Immature natural killer cell (primary cell): ENCODE measurements around the gene CYSLTR2. TPM values are rescaled to one million over a fixed set of nuclear protein-coding genes. Genes with fewer than 3 reads are reported as not detected.
"Not testable (repeated sequence)": the region's sequence is repeated elsewhere in the genome, so short reads cannot be mapped to it uniquely, and the experiment has no call there.

Experiments used
- DNase-seq, 3 donors: peaks; one replicate each; pipeline ENCODE4 v3.0.0; 2022; ENCODE audit warnings: mixed read lengths in 1 of 3
- H3K27ac Mint-ChIP-seq, 6 donors: one replicate each; pipeline ENCODE4 v1.8.0; 2020; ENCODE audit warnings: mixed read lengths in 6 of 6, mild to moderate bottlenecking in 5 of 6, inconsistent platforms in 4 of 6, moderate library complexity in 3 of 6
- H3K27me3 Mint-ChIP-seq, 3 donors: one replicate each; pipeline ENCODE4 v1.8.0; 2020 to 2021; ENCODE audit warnings: low read depth in 3 of 3, mild to moderate bottlenecking in 3 of 3, mixed read lengths in 3 of 3, moderate library complexity in 3 of 3, inconsistent platforms in 1 of 3
- H3K36me3 Mint-ChIP-seq, 3 donors: one replicate each; pipeline ENCODE4 v1.8.0; 2020; ENCODE audit warnings: mixed read lengths in 3 of 3, inconsistent platforms in 2 of 3, mild to moderate bottlenecking in 2 of 3
- H3K4me1 Mint-ChIP-seq, 2 donors: one replicate each; pipeline ENCODE4 v1.8.0; 2020; ENCODE audit warnings: inconsistent platforms in 2 of 2, mild to moderate bottlenecking in 2 of 2, mixed read lengths in 2 of 2, moderate library complexity in 1 of 2
- H3K4me3 Mint-ChIP-seq, 5 donors: one replicate each; pipeline ENCODE4 v1.8.0; 2020; ENCODE audit warnings: mild to moderate bottlenecking in 5 of 5, mixed read lengths in 5 of 5, inconsistent platforms in 3 of 5, moderate library complexity in 3 of 5
- H3K9me3 Mint-ChIP-seq, 6 donors: one replicate each; pipeline ENCODE4 v1.8.0; 2020; ENCODE audit warnings: mild to moderate bottlenecking in 6 of 6, mixed read lengths in 6 of 6, inconsistent platforms in 4 of 6, moderate library complexity in 3 of 6
- polyA plus RNA-seq, 3 donors: library from polyadenylated mRNA; unstranded; fragments of 300-500 nt; fragmentation: Illumina TruSeq; gene quantifications; one replicate each; pipeline ENCODE4 v1.2.3, GENCODE V29; 2021

Gene CYSLTR2
- polyA plus RNA-seq, 3 donors from 2014 or later, result 2.0 to 2.1 TPM; not detected in 1

DNA sequence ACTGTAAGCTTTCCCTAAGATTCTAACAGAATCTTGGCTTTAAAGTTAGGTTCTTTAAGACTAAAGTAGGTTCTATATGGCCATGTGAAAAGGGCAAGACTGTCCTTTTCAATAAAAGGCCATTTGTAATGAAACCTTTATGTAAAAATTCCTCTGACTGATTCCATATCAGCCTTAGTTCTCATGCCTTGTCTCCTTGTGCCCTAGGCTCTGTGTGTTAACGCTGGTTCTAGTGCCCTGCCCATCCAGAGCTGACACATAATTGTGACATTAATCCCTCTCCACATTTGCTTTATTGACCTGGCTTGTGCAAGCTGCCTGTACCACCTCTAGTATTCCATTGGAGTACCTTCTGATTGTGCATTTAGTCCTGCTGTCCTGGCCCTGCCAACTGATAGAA, 28.2 kb downstream of the CYSLTR2 start:
- DNase-seq, result no peak
- peaks cover 0 to 8% (median 0%) of the 10 kb centered on the region in 3 donors for H3K36me3 Mint-ChIP-seq
- H3K27me3 Mint-ChIP-seq, result peaks cover 0 to 5% (median 0%) of the 10 kb centered on the region in 3 donors
- no peaks in the 10 kb centered on the region for H3K9me3 Mint-ChIP-seq
- H3K4me1 Mint-ChIP-seq, result peaks cover 23 to 24% of the 10 kb centered on the region in 2 donors
- no peak overlapping the region for H3K4me3 Mint-ChIP-seq
- no peak overlapping the region for H3K27ac Mint-ChIP-seq

- Mint-ChIP-seq H3K4me1 (peaks cover 18 to 19% of the 10 kb centered on the region in 2 donors), H3K9me3 (no peaks in the 10 kb centered on the region), H3K27me3 (peaks cover 0 to 5% (median 0%) of the 10 kb centered on the region in 3 donors), H3K27ac (no peak overlapping the region), H3K36me3 (peaks cover 0 to 8% (median 0%) of the 10 kb centered on the region in 3 donors), H3K4me3 (no peak overlapping the region)
- no peak for DNase-seq
These were observed 28.7 kb downstream of the CYSLTR2 start for GRCh38 chr13:48682436-48682835.

- peaks cover 0 to 2% of the 10 kb centered on the region in 2 donors for H3K4me1 Mint-ChIP-seq
- no peak overlapping the region for H3K4me3 Mint-ChIP-seq
- H3K9me3 Mint-ChIP-seq, result peaks cover 0 to 4% (median 1%) of the 10 kb centered on the region in 6 donors
- no peak overlapping the region for H3K27ac Mint-ChIP-seq
- H3K36me3 Mint-ChIP-seq, result peaks cover 0 to 19% (median 13%) of the 10 kb centered on the region in 3 donors
- H3K27me3 Mint-ChIP-seq, result no peaks in the 10 kb centered on the region
- DNase-seq, result no peak
These were observed 33.0 kb downstream of the CYSLTR2 start for GRCh38 chr13:48686636-48687210.

DNA sequence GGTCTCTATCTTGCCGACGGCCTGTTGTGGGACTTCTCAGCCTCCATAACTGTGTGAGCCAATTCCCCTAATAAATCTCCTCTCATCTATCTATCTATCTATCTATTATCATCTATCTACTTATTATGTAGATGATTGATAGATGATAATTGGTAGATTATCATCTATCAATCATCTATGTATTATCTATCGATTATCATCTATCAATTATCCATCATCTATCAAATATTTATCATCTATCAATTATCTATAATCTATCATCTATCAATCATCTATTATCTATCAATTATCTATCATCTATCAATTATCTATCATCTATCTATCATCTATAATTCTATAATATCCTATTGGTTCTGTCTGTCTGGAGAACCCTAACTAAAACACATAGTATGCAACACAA, 33.5 kb downstream of the CYSLTR2 start:
- H3K9me3 Mint-ChIP-seq, result peaks cover 0 to 4% (median 1%) of the 10 kb centered on the region in 6 donors
- peaks cover 0 to 2% of the 10 kb centered on the region in 2 donors for H3K4me1 Mint-ChIP-seq
- no peaks in the 10 kb centered on the region for H3K27me3 Mint-ChIP-seq
- H3K4me3 Mint-ChIP-seq, result no peak overlapping the region
- peaks cover 0 to 19% (median 13%) of the 10 kb centered on the region in 3 donors for H3K36me3 Mint-ChIP-seq
- H3K27ac Mint-ChIP-seq, result no peak overlapping the region
- DNase-seq, result no peak

DNA sequence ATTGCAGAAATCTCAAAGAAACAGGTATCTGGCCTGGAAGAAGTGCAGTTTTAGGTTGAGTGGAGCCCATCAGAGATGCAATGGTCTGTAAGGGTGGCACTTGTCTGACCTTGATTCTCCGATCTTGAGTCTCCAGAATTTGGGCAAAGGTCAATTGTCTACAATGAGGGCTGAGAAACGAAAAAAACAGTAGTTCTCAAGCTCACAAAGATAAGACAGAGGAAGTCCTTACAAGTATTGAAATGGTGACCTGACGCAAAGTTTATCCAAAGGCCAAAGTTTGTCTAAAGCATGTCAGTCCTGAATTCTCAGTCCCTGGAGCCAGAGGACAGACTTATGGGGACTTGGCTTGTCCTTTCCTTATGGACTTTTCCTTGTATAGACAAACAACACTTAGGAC, 40.3 kb downstream of the CYSLTR2 start:
- DNase-seq, result no peak
- Mint-ChIP-seq H3K4me1 (no peaks in the 10 kb centered on the region), H3K9me3 (peaks cover 0 to 4% (median 0%) of the 10 kb centered on the region in 6 donors), H3K27me3 (peaks cover 0 to 5% (median 2%) of the 10 kb centered on the region in 3 donors), H3K36me3 (peaks cover 7 to 40% (median 18%) of the 10 kb centered on the region in 3 donors), H3K4me3 (no peak overlapping the region), H3K27ac (no peak overlapping the region)

DNA sequence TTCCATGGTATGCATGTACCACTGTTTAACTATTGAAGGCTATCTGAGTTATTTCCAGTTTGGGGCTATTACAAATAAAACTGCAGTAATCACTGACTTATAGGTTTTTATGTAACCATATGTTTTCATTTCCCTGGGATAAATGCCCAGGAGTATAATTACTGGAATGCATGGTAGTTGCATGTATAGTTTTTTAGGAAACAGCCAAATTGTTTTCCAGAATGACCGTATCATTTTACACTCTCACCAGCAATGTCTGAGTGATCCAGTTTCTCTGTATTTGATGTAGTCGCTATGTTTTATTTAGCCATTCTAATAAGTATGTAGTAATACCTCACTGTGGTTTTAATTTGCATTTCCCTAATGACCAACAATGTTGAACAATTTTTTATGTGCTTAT, 42.0 kb downstream of the CYSLTR2 start:
- no peak for DNase-seq
- Mint-ChIP-seq H3K36me3 (peaks cover 7 to 40% (median 21%) of the 10 kb centered on the region in 3 donors), H3K27me3 (peaks cover 0 to 5% (median 5%) of the 10 kb centered on the region in 3 donors), H3K4me1 (no peaks in the 10 kb centered on the region), H3K4me3 (no peak overlapping the region), H3K9me3 (no peaks in the 10 kb centered on the region), H3K27ac (no peak overlapping the region)

GRCh38 chr13:48696676-48697075, 42.9 kb downstream of the CYSLTR2 start:
- H3K36me3 Mint-ChIP-seq, result peaks cover 7 to 43% (median 25%) of the 10 kb centered on the region in 3 donors
- DNase-seq, H3K9me3 Mint-ChIP-seq, H3K27me3 Mint-ChIP-seq, H3K4me3 Mint-ChIP-seq, H3K27ac Mint-ChIP-seq, H3K4me1 Mint-ChIP-seq: not testable (repeated sequence)

DNA sequence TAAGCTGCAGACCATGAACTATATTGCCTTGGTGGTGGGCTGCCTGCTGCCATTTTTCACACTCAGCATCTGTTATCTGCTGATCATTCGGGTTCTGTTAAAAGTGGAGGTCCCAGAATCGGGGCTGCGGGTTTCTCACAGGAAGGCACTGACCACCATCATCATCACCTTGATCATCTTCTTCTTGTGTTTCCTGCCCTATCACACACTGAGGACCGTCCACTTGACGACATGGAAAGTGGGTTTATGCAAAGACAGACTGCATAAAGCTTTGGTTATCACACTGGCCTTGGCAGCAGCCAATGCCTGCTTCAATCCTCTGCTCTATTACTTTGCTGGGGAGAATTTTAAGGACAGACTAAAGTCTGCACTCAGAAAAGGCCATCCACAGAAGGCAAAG, 53.7 kb downstream of the CYSLTR2 start:
- Mint-ChIP-seq H3K4me3 (peak overlapping the region; percentile 45 to 62 (median 58)), H3K9me3 (peaks cover 0 to 11% (median 5%) of the 10 kb centered on the region in 6 donors), H3K27me3 (peaks cover 2 to 7% (median 3%) of the 10 kb centered on the region in 3 donors), H3K27ac (peak overlapping the region; percentile 68 to 85 (median 82)), H3K36me3 (peaks cover 0 to 17% (median 16%) of the 10 kb centered on the region in 3 donors), H3K4me1 (peaks cover 64 to 88% of the 10 kb centered on the region in 2 donors)
- DNase-seq, result peak; percentile 67 to 73 (median 70)

DNA sequence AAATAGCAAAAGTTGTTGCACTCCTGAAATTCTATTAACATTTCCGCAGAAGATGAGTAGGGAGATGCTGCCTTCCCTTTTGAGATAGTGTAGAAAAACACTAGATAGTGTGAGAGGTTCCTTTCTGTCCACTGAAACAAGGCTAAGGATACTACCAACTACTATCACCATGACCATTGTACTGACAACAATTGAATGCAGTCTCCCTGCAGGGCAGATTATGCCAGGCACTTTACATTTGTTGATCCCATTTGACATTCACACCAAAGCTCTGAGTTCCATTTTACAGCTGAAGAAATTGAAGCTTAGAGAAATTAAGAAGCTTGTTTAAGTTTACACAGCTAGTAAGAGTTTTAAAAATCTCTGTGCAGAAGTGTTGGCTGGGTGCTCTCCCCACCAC, 55.0 kb downstream of the CYSLTR2 start:
- Mint-ChIP-seq H3K36me3 (peaks cover 0 to 17% (median 16%) of the 10 kb centered on the region in 3 donors), H3K4me1 (peaks cover 60 to 81% of the 10 kb centered on the region in 2 donors), H3K27me3 (peaks cover 3 to 7% (median 4%) of the 10 kb centered on the region in 3 donors), H3K4me3 (peak overlapping the region; percentile 16 to 58 (median 45)), H3K9me3 (peaks cover 0 to 11% (median 5%) of the 10 kb centered on the region in 6 donors), H3K27ac (peak overlapping the region; percentile 18 to 85 (median 73))
- no peak for DNase-seq

GRCh38 chr13:48709213-48709612, 55.5 kb downstream of the CYSLTR2 start:
- Mint-ChIP-seq H3K9me3 (peaks cover 0 to 11% (median 5%) of the 10 kb centered on the region in 6 donors), H3K27ac (peak overlapping the region; percentile 58 to 85 (median 73)), H3K4me3 (peak overlapping the region; percentile 16 to 58 (median 45)), H3K36me3 (peaks cover 0 to 17% (median 16%) of the 10 kb centered on the region in 3 donors), H3K27me3 (peaks cover 3 to 7% (median 4%) of the 10 kb centered on the region in 3 donors), H3K4me1 (peaks cover 60 to 79% of the 10 kb centered on the region in 2 donors)
- DNase-seq, result no peak

DNA sequence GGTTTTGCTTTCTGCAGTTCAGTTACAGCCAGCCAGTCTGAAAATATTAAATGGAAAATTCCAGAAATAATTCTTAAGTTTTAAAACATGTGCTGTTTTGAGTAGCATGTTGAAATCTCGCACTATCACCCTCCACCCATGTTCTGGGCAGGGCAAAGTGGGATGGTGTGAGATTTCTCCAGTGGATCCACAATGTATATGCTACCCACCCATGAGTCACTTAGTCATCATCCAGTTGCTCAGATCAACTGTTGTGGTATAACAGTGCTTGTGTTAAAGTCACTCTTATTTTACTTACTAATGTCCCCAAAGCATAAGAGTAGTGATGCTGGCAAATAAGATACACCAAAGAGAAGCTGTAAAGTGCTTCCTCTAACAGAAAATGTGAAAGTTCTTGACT, 56.4 kb downstream of the CYSLTR2 start:
- peak; percentile 18 to 44 (median 25) for DNase-seq
- Mint-ChIP-seq H3K4me1 (peaks cover 52 to 70% of the 10 kb centered on the region in 2 donors), H3K27ac (peak overlapping the region; percentile 51 to 85 (median 64)), H3K9me3 (peaks cover 0 to 11% (median 5%) of the 10 kb centered on the region in 6 donors), H3K27me3 (peaks cover 3 to 6% (median 4%) of the 10 kb centered on the region in 3 donors), H3K4me3 (peak overlapping the region; percentile 0 to 57 (median 42)), H3K36me3 (peaks cover 0 to 17% (median 16%) of the 10 kb centered on the region in 3 donors)

GRCh38 chr13:48712141-48712540, 58.4 kb downstream of the CYSLTR2 start:
- H3K9me3 Mint-ChIP-seq, result peaks cover 8 to 19% (median 15%) of the 10 kb centered on the region in 6 donors
- peaks cover 3 to 5% (median 4%) of the 10 kb centered on the region in 3 donors for H3K27me3 Mint-ChIP-seq
- no peak overlapping the region for H3K4me3 Mint-ChIP-seq
- peaks cover 6 to 23% (median 14%) of the 10 kb centered on the region in 3 donors for H3K36me3 Mint-ChIP-seq
- H3K27ac Mint-ChIP-seq, result peak overlapping the region in 1 of 6 donors; percentile 73
- peaks cover 38 to 54% of the 10 kb centered on the region in 2 donors for H3K4me1 Mint-ChIP-seq
- no peak for DNase-seq

GRCh38 chr13:48715977-48716376, 62.2 kb downstream of the CYSLTR2 start:
- H3K27ac Mint-ChIP-seq, result no peak overlapping the region
- no peak overlapping the region for H3K4me3 Mint-ChIP-seq
- peaks cover 14 to 20% (median 16%) of the 10 kb centered on the region in 3 donors for H3K36me3 Mint-ChIP-seq
- H3K4me1 Mint-ChIP-seq, result peaks cover 0 to 18% of the 10 kb centered on the region in 2 donors
- peaks cover 12 to 41% (median 26%) of the 10 kb centered on the region in 6 donors for H3K9me3 Mint-ChIP-seq
- no peak for DNase-seq
- peaks cover 1 to 6% (median 4%) of the 10 kb centered on the region in 3 donors for H3K27me3 Mint-ChIP-seq

GRCh38 chr13:48720621-48721020, 66.9 kb downstream of the CYSLTR2 start:
- no peak overlapping the region for H3K27ac Mint-ChIP-seq
- H3K27me3 Mint-ChIP-seq, result peaks cover 0 to 7% (median 4%) of the 10 kb centered on the region in 3 donors
- H3K36me3 Mint-ChIP-seq, result peaks cover 13 to 16% (median 15%) of the 10 kb centered on the region in 3 donors
- peaks cover 0 to 6% of the 10 kb centered on the region in 2 donors for H3K4me1 Mint-ChIP-seq
- no peak for DNase-seq
- no peak overlapping the region for H3K4me3 Mint-ChIP-seq
- peaks cover 12 to 38% (median 23%) of the 10 kb centered on the region in 6 donors for H3K9me3 Mint-ChIP-seq
